ENCODE data around the gene WDR74. TPM values are rescaled to one million over a fixed set of nuclear protein-coding genes. Genes with fewer than 3 reads are reported as not detected.

Gene WDR74
- total RNA-seq, 1 experiment from 2014 or later = 155 TPM

GRCh38 chr11:62882431-62882749, 43.0 kb upstream of the WDR74 start:
- Histone ChIP-seq H3K4me3 (ENCODE audit: low read depth, low read length, poor library complexity, severe bottlenecking) (peak overlapping the region; percentile 72), H3K4me1 (ENCODE audit: insufficient read depth, low read length, poor library complexity, severe bottlenecking) (peaks cover 59% of the 10 kb centered on the region), H3K36me3 (ENCODE audit: insufficient read depth, low read length, poor library complexity, severe bottlenecking) (peaks cover 62% of the 10 kb centered on the region), H3K27ac (ENCODE audit: low read depth, low read length, poor library complexity, severe bottlenecking) (peak overlapping the region; percentile 98), H3K9me3 (ENCODE audit: low read depth, low read length, poor library complexity, severe bottlenecking) (no peaks in the 10 kb centered on the region), H3K27me3 (replicated peaks; ENCODE audit: insufficient read depth, low read depth, low read length, poor library complexity) (no peaks in the 10 kb centered on the region)
- ChIA-PET POLR2A (ENCODE audit: low non-redundant PET) (interaction anchor here (0.7 to 1.4 kb wide), 2 partner anchors 30 to 182 kb away, joined by 6 to 9 read pairs; no protein-coding TSS in a partner anchor), CTCF (interaction anchor here (0.7 to 1.2 kb wide), 2 partner anchors 24 to 41 kb away, joined by 4 to 11 read pairs; no protein-coding TSS in a partner anchor)
- TF ChIP-seq EZH2 (IDR thresholded peaks at IDR 0.05; ENCODE audit: borderline replicate concordance, low read depth, low read length, poor library complexity, severe bottlenecking) (no peak), CTCF (conservative IDR thresholded peaks at IDR 0.05; ENCODE audit: low read depth, low read length) (no peak)
- DNase-seq (ENCODE audit: low spot score) = no peak
- intact Hi-C loops (cut with micrococcal nuclease; ENCODE audit: unreplicated experiment) = loop anchor here (5.0 kb wide), 1 partner anchor 95 kb away; the partner anchor contains the start of gene TMEM179B
- no TSS peak for BruUV-seq (replicated peaks)

- intact Hi-C loops (cut with micrococcal nuclease; ENCODE audit: unreplicated experiment) = loop anchor here (1.0 to 5.0 kb wide), 2 partner anchors 41 to 95 kb away; partner anchors contain the start of gene TMEM179B
- Histone ChIP-seq H3K4me3 (ENCODE audit: low read depth, low read length, poor library complexity, severe bottlenecking) (peak overlapping the region; percentile 72), H3K36me3 (ENCODE audit: insufficient read depth, low read length, poor library complexity, severe bottlenecking) (peaks cover 62% of the 10 kb centered on the region), H3K27me3 (replicated peaks; ENCODE audit: insufficient read depth, low read depth, low read length, poor library complexity) (no peaks in the 10 kb centered on the region), H3K27ac (ENCODE audit: low read depth, low read length, poor library complexity, severe bottlenecking) (peak overlapping the region; percentile 98), H3K4me1 (ENCODE audit: insufficient read depth, low read length, poor library complexity, severe bottlenecking) (peaks cover 55% of the 10 kb centered on the region), H3K9me3 (ENCODE audit: low read depth, low read length, poor library complexity, severe bottlenecking) (no peaks in the 10 kb centered on the region)
- no peak; the same call in 1 of the 2 replicates for TF ChIP-seq CTCF (conservative IDR thresholded peaks at IDR 0.05; ENCODE audit: low read depth, low read length)
- ChIA-PET CTCF (interaction anchor here (0.6 to 1.2 kb wide), 5 partner anchors 20 to 201 kb away, joined by 4 to 14 read pairs (median 4); no protein-coding TSS in a partner anchor), POLR2A (ENCODE audit: low non-redundant PET) (interaction anchor here (0.5 to 1.6 kb wide), 7 partner anchors 8 to 290 kb away, joined by 3 to 13 read pairs (median 6); no protein-coding TSS in a partner anchor)
- TSS peak; percentile 54 for BruUV-seq (replicated peaks)
- peak; percentile 99 for DNase-seq (ENCODE audit: low spot score)
Observed at GRCh38 chr11:62881579-62882430, 42.4 kb upstream of the WDR74 start.

- no peaks in the 10 kb centered on the region for H3K9me3 ChIP-seq (ENCODE audit: low read depth, low read length, poor library complexity, severe bottlenecking)
- DNase-seq (ENCODE audit: low spot score) = peak; percentile 94
- POLR2A ChIA-PET (ENCODE audit: low non-redundant PET) = interaction anchor here (0.5 to 1.6 kb wide), 7 partner anchors 9 to 289 kb away, joined by 3 to 13 read pairs (median 6); no protein-coding TSS in a partner anchor
Observed at GRCh38 chr11:62880803-62881578, 41.6 kb upstream of the WDR74 start, which contains the start of gene SLC3A2. SLC3A2 (plus strand) TSS chr11:62880896; CDS start chr11:62881024, 128 bp downstream.

More at GRCh38 chr11:62880803-62881578, 41.6 kb upstream of the WDR74 start, which contains the start of gene SLC3A2:
- BruUV-seq (replicated peaks) = TSS peak; percentile 90
- H3K36me3 ChIP-seq (ENCODE audit: insufficient read depth, low read length, poor library complexity, severe bottlenecking) = peaks cover 56% of the 10 kb centered on the region
- peak within 1 kb of the TSS; percentile 98 for H3K27ac ChIP-seq (ENCODE audit: low read depth, low read length, poor library complexity, severe bottlenecking)
- H3K27me3 ChIP-seq (replicated peaks; ENCODE audit: insufficient read depth, low read depth, low read length, poor library complexity) = no peaks in the 10 kb centered on the region
- CTCF ChIA-PET = interaction anchor here (0.6 to 1.2 kb wide), 4 partner anchors 19 to 201 kb away, joined by 3 to 14 read pairs (median 4); partner anchors contain the start of gene ZBTB3
- H3K4me3 ChIP-seq (ENCODE audit: low read depth, low read length, poor library complexity, severe bottlenecking) = peak within 1 kb of the TSS; percentile 72
- intact Hi-C loops (cut with micrococcal nuclease; ENCODE audit: unreplicated experiment) = loop anchor here (1.0 to 5.0 kb wide), 2 partner anchors 40 to 94 kb away; partner anchors contain the start of gene TMEM179B
- peaks cover 46% of the 10 kb centered on the region for H3K4me1 ChIP-seq (ENCODE audit: insufficient read depth, low read length, poor library complexity, severe bottlenecking)
- TF ChIP-seq EZH2 (IDR thresholded peaks at IDR 0.05; ENCODE audit: borderline replicate concordance, low read depth, low read length, poor library complexity, severe bottlenecking) (no peak), CTCF (conservative IDR thresholded peaks at IDR 0.05; ENCODE audit: low read depth, low read length) (peak; percentile 92)
